Activated T-cell treated with anti-CD3 and anti-CD28 coated beads for 1 hour (primary cell): ENCODE results near the gene HOTAIR.

Experiments used
- DNase-seq: peaks from one replicate; pipeline ENCODE4 v3.0.0-alpha.2; 2020; ENCODE audit warnings: low read depth

HOTAIR gene

GRCh38 chr12:53948650-53949593 lies 25.8 kb downstream of the HOTAIR start:
- no peak for DNase-seq

DNA sequence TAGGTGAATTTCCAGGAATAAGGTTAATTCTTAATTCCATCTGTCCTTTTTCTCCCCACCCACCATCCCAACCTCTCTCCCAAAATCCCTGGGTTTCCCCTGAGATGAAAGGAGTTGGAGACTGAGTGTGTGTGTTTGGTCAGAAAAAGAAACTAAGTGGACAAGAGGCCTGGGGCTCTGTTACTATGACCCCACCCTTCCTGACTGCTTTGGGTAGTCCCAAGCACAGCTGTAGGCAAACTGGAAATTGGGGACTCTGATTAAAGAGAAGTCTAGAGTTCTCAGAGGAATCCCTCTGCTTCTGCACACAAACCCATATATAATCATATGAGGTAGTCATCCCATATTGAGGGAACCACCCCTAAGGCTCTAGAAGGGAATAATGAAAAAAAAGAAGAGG lies 27.0 kb downstream of the HOTAIR start:
- DNase-seq: no peak

GRCh38 chr12:53944907-53945847 lies 29.6 kb downstream of the HOTAIR start:
- no peak for DNase-seq

DNA sequence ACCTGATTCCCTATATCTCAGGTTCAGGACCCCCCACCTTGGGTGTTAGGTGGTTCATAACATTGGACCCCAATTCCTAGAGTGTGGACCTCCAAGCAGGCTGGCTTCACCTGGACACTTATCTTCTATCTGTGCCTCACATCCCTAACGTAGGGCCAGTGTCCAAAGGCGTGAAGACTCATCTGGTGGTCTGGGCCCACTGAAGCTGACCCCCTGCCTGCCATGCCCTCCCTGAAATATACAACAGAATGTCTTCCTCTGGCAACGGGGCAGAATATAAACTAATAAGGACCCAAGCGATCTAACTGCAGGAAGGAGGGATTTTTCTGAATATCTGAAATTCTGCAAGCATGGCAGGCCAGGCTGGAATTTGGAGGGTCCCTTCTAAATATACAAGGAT lies 30.5 kb downstream of the HOTAIR start:
- no peak for DNase-seq

- DNase-seq: no peak
Observed at GRCh38 chr12:53942467-53942997, 32.2 kb downstream of the HOTAIR start.

GRCh38 chr12:53941750-53942149 lies 33.0 kb downstream of the HOTAIR start:
- DNase-seq: no peak

DNA sequence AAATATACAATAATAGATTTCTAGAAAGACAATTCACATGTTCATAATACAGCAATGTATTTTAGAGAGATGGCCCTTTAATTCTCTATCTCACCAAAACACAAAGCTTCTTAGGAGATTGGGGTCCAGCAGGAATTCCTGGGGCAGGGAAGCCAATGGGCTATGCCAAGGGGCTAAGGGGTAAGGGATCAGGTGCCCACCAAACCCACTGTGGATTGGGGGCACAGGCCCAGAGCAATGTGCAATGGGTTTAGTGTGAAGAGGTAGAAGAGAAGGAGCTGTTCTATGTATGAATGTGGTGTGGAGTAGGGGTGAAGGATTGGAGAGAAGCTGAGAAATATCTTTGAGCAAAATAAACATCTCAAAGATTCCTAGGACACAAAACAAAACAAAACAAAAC lies 33.6 kb downstream of the HOTAIR start:
- DNase-seq: no peak

DNA sequence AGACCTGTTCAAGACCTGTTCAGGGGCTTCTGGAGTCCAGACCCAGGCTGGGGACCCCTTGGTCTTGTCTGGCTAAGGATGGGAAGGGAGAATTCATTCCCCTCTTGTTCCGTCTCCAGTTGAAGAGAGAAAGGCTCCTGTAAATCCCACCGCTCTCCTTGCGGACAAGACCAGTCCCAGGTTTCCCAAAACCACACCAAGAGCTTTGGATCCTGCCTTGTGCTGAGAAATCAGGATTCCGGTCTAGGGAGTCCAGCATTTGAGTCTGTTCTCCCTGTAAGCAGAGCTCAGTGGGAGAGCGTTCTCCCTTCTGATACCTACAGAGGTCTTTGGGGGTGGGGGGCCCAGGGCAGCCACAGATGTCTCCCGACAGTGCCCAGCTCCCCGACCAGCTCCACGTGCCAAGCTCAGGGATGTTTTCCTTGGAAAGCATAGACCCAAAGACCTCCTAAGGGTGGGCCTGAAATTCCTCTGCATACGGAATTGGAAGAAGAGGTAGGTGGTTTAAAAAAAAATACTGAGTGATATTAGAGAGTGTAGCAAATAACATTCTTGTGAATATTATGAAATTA lies 34.2 kb downstream of the HOTAIR start:
- no peak for DNase-seq

- no peak for DNase-seq
Observed at GRCh38 chr12:53939141-53940108, 35.3 kb downstream of the HOTAIR start.

GRCh38 chr12:53938326-53939140 lies 36.2 kb downstream of the HOTAIR start, which contains the start of gene HOXC13:
Gene HOXC13, plus strand, starts transcription at chr12:53938831. Its CDS starts 76 bp downstream, at chr12:53938907.
- no peak for DNase-seq

DNA sequence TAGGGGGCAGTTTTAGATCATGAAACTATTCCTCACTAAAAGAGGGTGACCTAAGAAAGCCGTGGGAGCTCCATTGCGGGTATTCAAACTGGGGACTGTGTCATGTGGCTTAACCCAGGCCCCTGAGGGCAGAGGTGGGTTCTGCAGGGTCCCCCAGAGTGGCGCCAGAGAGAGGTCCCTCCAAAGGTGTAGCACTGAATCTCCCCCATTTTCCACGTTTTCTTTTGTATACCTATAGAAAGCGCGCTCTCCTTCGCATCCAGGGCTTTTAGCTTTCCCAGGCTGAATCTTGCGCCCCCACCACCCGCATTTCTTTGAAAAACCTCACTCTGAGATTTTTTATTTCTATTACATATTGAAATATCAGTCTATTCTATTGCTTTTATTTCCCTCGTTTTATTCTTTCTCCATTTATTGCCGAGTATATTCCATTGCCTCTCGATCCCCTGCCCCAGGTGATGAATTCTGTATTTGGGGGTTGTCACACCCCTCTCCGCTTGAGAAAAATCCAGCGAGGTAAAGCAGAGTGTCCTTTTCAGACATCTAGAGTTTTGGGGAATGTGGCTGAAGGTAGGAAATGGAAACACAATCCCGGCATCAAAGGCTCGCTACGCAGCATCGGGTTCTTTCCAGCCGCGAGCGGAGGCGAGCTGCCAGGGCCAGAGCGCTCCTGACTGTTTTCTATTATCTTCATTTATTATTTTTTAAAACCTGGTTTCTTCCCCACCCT lies 37.0 kb downstream of the HOTAIR start:
- DNase-seq: no peak

DNA sequence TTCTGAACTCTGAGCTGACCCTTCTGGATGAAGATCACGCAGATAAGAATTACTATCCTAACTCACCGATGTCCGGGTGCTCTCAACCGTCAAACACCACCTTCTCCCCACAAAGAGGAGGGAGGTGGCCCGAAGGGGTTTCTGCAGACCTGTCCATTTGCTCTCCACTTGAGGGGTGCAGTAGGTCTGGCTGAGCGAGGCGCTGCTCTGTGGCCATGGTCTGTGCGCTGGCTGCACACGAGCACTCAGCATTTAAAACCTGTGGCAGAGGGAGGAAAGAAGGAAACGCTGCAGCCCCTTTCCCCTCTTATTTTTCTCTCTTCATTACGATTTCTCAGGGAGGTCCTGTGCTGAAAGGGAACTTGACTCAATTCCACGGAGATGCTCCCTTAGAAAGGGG lies 37.7 kb downstream of the HOTAIR start:
- DNase-seq: no peak

DNA sequence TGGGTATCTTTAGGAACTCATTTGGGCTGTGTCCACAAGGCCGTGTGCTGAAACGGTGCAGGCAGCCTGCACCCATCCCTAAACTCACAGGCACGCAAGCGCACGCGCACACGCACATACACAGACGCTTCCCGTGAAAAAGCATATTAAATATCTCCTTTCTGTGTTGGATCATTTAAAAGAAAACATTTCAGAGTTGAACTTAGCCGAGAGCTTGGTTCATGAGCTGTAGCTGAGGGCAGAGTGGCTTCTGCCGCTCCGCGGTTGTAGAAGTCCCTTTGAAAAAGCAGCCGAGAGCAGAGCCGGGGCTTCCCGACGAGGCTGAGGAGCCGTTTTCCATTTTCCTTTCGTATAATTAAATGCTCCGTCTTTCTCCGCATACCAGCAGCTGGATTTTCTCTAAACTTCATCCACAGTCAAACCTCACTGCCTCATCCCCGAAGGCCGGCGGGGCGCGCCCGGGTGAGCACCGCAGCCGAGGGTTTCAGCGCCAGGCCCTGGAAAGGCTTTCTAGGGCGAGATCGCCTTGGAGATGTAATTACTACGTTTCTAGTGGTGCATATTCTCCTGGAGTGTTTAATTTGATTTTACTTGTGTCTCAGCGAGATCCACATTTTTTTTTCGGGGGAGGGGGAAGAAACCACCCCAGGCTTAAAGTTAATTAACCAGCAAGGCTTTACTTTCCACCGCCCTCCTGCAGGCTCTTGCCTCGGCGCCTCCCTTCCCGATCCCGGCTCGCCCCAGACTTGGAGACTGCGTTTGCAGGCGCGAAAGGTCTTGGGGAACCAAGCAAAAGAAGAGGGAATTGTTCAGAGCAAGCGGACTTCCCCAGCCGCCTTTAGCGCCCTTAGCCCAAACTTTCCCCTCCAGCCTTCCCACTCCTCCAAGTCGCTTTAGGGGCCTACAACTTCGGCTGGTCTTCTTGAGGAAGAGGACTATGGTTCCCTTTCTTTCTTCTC lies 39.1 kb downstream of the HOTAIR start:
- no peak for DNase-seq

DNA sequence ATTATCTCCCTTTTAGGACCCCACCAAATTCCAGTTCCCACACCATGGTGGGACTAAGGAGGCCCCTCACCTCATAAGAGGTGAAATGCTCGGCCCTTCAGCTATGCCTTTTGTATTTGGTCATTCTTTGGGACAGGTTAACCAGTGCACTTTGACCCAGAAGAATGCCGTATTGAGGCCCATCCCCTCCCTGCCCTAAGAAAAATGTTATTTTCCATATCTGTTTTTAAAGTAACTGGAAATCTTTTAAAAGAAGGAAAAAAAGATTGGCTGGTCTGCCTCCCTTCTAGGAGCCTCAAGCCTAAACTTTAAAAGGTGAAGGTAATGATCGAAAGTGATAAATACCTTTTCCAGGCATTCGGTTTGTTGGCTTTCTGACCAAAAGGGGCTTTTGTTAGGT lies 41.8 kb downstream of the HOTAIR start:
- no peak for DNase-seq

- DNase-seq: no peak
Observed at GRCh38 chr12:53931844-53932581, 42.7 kb downstream of the HOTAIR start.

DNA sequence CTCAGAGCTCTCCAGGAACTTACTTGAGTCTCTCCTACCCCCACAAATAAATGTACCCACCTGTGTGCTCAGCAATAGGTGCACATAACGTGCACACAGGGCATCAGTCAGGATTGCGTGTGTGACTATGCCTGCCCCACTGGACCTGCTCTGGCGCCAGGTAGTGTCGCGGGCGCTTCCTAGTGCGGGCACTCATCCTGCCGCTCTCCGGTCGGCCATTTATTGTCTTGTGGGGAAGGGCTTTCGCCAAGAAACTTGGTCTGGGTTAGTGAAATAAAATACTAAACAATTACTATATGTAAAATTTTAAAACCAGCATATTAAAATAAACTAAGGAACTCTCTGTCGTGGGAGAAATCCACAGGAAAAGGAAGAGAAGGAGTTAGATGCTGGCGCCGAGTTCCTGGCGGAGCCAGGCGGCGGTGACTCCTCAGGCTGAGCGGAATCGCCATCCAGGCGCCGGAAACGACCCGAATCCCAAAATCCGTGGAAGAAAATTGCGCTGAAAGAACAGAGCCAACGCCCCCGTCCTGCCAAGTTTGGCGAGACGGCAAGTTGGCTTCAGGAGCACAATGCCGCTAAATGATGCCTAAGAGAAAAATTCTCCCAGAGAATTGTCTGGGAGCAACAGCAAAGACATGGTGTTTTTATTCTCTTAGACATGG lies 44.0 kb downstream of the HOTAIR start:
- DNase-seq: no peak

DNA sequence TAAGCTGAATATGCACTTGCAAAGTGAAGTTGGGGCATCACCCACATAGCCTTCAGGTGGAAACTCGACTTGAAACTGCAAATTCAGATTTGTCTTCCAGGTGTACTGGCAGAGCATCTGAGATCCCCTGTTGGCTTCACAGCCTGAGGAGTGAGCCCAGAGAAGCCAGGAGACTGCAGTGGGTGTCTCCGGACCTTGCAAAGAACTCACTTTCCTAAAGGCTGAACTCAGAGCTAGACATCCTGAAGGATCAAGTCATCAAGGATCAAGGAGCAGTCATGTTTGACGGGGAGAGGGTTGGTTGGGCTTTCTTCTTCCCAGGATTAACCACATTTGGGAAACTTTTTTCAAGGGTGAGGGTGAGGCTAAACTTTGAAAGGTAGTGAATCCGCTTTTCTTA lies 45.2 kb downstream of the HOTAIR start:
- no peak for DNase-seq
